Gastrocnemius medialis (tissue), 4 donors: Measurements from ENCODE around the gene ROBO1. TPM values are rescaled to one million over a fixed set of nuclear protein-coding genes. Genes with fewer than 3 reads are reported as not detected.
A peak's percentile ranks its signal among the peaks of the same experiment; 100 is the strongest.

Experiments
- ATAC-seq, 2 donors: fragments of 150-250 bp; one replicate each; pipeline ENCODE4 v1.9.1; 2016
- DNase-seq, 2 donors: peaks; one replicate each; pipeline ENCODE4 v3.0.0-alpha.2; 2019
- H3K27ac ChIP-seq, 4 donors: fragments of 200-600 bp; sonication (generic); 1 replicate in 1 of 4; 2 replicates in 3 of 4; pipeline ENCODE4 v1.5.1; 2016 to 2018; ENCODE audit warnings: mild to moderate bottlenecking in 2 of 4, moderate library complexity in 1 of 4
- H3K27me3 ChIP-seq, 3 donors: fragments of 200-600 bp; sonication (generic) in 2 of 3; 1 replicate in 1 of 3; 2 replicates in 2 of 3; pipeline versions ENCODE4 v1.5.1 to v1.6.0; 2016 to 2019; ENCODE audit warnings: mild to moderate bottlenecking in 1 of 3, moderate library complexity in 1 of 3
- H3K36me3 ChIP-seq, 2 donors: fragments of 200-600 bp; sonication (generic) in 1 of 2; one replicate each; pipeline ENCODE4 v1.5.1; 2017 to 2018
- H3K4me1 ChIP-seq, 2 donors: fragments of 200-600 bp; sonication (generic) in 1 of 2; one replicate each; pipeline ENCODE4 v1.5.1; 2016 to 2017; ENCODE audit warnings: mild to moderate bottlenecking in 2 of 2
- H3K4me3 ChIP-seq, 4 donors: fragments of 200-600 bp; sonication (generic) in 3 of 4; 1 replicate in 1 of 4; 2 replicates in 3 of 4; pipeline ENCODE4 v1.5.1; 2016 to 2019; ENCODE audit warnings: mild to moderate bottlenecking in 2 of 4
- H3K9me3 ChIP-seq, 3 donors: fragments of 200-600 bp; sonication (generic) in 2 of 3; 1 replicate in 1 of 3; 2 replicates in 2 of 3; pipeline ENCODE4 v1.5.1; 2016 to 2019
- POLR2A ChIP-seq, 2 donors: fragments of 450-650 bp; IDR thresholded peaks; one replicate each; pipeline ENCODE4 v1.6.1; 2017; ENCODE audit warnings: antibody characterized with exemption in 2 of 2, mild to moderate bottlenecking in 2 of 2, moderate library complexity in 2 of 2
- in situ Hi-C, 4 donors: fragments of 200-750 bp; cut with MboI; loops; one replicate each; pipeline versions ENCODE4 v1.15.0 to v1.8.0; 2017; ENCODE audit warnings: low sequenced_read_pairs in 4 of 4
- intact Hi-C: fragments of 100-400 bp; cut with DNase I; formaldehyde crosslinking; loops from one replicate; pipeline ENCODE4 v1.15.1; 2023; ENCODE audit warnings: low total_unique reads
- total RNA-seq, 4 donors: library from RNA; depleted of rRNA; stranded (reverse); fragments of >200 nt; gene quantifications; one replicate each; pipeline versions ENCODE4 v1.1.0 to v1.2.3, GENCODE V29; 2016
- TF ChIP-seq, protein P1 (sequence below), 5 experiments: fragments of 450-650 bp in 3 of 5; fragments of 200-600 bp in 2 of 5; sonication (generic) in 2 of 5; IDR thresholded peaks in 4 of 5; conservative IDR thresholded peaks in 1 of 5; 1 replicate in 4 of 5; 2 replicates in 1 of 5; pipeline ENCODE4 v1.5.1; 2016 to 2019; ENCODE audit warnings: antibody characterized with exemption in 5 of 5, mild to moderate bottlenecking in 3 of 5, moderate library complexity in 3 of 5

The ROBO1 gene
- total RNA-seq, 4 donors from 2014 or later, result 4.2 to 16.0 (median 9.5) TPM

DNA sequence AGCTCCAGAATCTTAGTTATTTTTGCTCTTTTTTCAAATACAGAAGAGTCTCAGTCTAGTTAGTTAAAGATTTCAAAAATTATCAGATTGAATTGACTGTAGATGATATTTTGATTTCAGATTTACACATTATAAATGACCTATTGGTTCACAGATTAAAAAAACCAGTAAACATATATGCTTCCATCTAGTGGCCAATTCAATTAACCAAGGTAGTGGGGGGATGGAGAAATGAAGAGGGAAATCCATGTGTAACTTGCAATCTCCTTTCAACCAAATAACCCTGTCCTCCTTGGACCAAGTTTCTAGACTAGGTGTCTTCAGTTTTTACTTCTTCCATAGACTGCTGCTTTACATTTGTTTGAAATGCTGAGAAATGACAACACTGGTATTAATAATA is 789.8 kb downstream of the ROBO1 start:
- Histone ChIP-seq H3K4me3 (no peak overlapping the region), H3K9me3 (no peaks in the 10 kb centered on the region), H3K27ac (no peak overlapping the region), H3K36me3 (no peaks in the 10 kb centered on the region), H3K27me3 (no peaks in the 10 kb centered on the region), H3K4me1 (peaks cover 0 to 6% of the 10 kb centered on the region in 2 donors)
- no peak for TF ChIP-seq POLR2A (IDR thresholded peaks at IDR 0.05)
- TF ChIP-seq, protein P1, sequence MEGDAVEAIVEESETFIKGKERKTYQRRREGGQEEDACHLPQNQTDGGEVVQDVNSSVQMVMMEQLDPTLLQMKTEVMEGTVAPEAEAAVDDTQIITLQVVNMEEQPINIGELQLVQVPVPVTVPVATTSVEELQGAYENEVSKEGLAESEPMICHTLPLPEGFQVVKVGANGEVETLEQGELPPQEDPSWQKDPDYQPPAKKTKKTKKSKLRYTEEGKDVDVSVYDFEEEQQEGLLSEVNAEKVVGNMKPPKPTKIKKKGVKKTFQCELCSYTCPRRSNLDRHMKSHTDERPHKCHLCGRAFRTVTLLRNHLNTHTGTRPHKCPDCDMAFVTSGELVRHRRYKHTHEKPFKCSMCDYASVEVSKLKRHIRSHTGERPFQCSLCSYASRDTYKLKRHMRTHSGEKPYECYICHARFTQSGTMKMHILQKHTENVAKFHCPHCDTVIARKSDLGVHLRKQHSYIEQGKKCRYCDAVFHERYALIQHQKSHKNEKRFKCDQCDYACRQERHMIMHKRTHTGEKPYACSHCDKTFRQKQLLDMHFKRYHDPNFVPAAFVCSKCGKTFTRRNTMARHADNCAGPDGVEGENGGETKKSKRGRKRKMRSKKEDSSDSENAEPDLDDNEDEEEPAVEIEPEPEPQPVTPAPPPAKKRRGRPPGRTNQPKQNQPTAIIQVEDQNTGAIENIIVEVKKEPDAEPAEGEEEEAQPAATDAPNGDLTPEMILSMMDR (IDR thresholded peaks at IDR 0.05 in 4 of 5, conservative IDR thresholded peaks at IDR 0.05 in 1 of 5), result no peak
- ATAC-seq (no peak), DNase-seq (no peak)
- in situ Hi-C loops (loop anchor here in 1 of 4 donors (25.0 kb wide), 1 partner anchor 91 kb away; no protein-coding TSS in a partner anchor), intact Hi-C loops (no loop called here)

DNA sequence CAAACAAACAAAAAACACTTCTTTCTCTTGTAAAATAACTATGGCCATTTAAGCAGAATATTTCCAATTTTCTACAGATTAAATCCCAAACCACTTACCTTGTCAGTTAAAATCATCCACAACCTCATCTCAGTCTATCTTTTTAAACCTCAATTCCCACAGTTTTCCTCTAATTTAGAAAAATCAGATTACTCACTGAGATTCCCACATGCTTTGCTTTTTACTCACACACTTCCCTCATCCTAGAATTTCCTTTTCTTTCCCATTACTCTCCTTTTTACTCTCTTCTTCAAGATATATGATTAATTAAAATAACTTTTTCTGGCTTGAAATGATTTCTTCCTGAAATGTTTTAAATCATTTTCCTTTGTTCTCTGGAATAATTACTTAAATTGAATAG is 790.7 kb downstream of the ROBO1 start:
- H3K4me3 ChIP-seq, result no peak overlapping the region
- DNase-seq, result no peak
- no peak overlapping the region for H3K27ac ChIP-seq
- ATAC-seq, result no peak
- no peaks in the 10 kb centered on the region for H3K36me3 ChIP-seq
- in situ Hi-C loops (loop anchor here in 1 of 4 donors (25.0 kb wide), 1 partner anchor 90 kb away; no protein-coding TSS in a partner anchor), intact Hi-C loops (no loop called here)
- H3K9me3 ChIP-seq, result no peaks in the 10 kb centered on the region
- H3K4me1 ChIP-seq, result peaks cover 0 to 6% of the 10 kb centered on the region in 2 donors
- TF ChIP-seq, protein P1 (IDR thresholded peaks at IDR 0.05 in 4 of 5, conservative IDR thresholded peaks at IDR 0.05 in 1 of 5), result no peak
- TF ChIP-seq POLR2A (IDR thresholded peaks at IDR 0.05), result no peak
- H3K27me3 ChIP-seq, result no peaks in the 10 kb centered on the region

DNA sequence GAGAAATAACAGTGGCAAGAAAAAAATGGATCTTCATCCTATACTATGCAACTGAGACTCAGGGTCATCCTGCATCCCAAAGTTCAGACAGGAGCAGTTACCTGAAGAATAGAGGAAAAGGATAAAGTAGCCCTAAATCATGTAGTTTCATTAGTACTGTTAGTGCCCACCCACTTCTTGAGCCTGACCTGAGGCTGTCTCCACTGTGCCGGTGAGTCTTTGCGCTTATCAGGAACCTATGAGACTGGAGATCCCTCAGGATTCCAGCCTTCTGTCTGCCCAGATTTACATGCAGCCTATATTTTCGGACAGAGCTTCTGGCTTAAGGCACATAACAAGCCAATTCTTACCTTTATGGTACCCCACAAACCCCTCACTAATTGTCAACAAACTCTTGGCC is 791.6 kb downstream of the ROBO1 start:
- in situ Hi-C loops (loop anchor here in 1 of 4 donors (25.0 kb wide), 1 partner anchor 89 kb away; no protein-coding TSS in a partner anchor), intact Hi-C loops (no loop called here)
- no peak overlapping the region for H3K4me3 ChIP-seq
- ATAC-seq (no peak), DNase-seq (no peak)
- H3K9me3 ChIP-seq, result no peaks in the 10 kb centered on the region
- peaks cover 0 to 6% of the 10 kb centered on the region in 2 donors for H3K4me1 ChIP-seq
- no peaks in the 10 kb centered on the region for H3K36me3 ChIP-seq
- TF ChIP-seq POLR2A (IDR thresholded peaks at IDR 0.05), result no peak
- TF ChIP-seq, protein P1 (IDR thresholded peaks at IDR 0.05 in 4 of 5, conservative IDR thresholded peaks at IDR 0.05 in 1 of 5), result no peak
- H3K27ac ChIP-seq, result no peak overlapping the region
- no peaks in the 10 kb centered on the region for H3K27me3 ChIP-seq

DNA sequence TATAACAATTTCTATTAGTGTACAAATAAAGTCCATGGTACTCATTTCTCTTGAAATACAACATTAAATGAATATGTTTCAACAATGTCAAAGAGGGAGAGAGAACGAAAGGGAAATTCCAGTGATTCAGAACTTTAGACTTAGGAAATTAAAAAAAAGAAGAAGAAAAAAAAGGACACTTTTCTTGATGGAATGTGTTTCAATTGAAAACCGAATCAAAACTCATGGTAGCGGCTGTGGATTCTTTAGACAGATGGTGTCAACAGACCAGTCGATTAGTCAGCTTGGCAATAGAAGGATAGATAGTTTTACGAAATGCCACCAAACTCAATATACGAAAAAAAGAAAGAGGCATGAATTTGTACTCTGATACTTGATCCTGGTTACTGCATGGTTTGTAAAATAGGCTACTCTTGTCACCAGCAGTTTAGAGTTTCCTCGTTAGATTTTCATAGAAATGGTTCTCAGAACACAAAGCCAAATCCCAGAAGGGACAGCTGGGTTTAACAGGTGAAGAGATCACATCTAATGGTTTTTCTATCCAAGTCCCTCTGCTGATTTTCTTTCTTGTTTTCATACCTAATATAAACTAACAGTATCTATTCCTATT is 793.5 kb downstream of the ROBO1 start:
- Histone ChIP-seq H3K4me3 (peak overlapping the region in 1 of 4 donors; percentile 20), H3K9me3 (no peaks in the 10 kb centered on the region), H3K27me3 (no peaks in the 10 kb centered on the region), H3K36me3 (no peaks in the 10 kb centered on the region), H3K4me1 (peaks cover 3 to 8% of the 10 kb centered on the region in 2 donors), H3K27ac (no peak overlapping the region)
- DNase-seq, result no peak
- in situ Hi-C loops (no loop called here), intact Hi-C loops (loop anchor here (5.0 kb wide), 1 partner anchor 43 kb away; no protein-coding TSS in a partner anchor)
- ATAC-seq, result peak in 1 of 2 donors; percentile 31
- no peak for TF ChIP-seq POLR2A (IDR thresholded peaks at IDR 0.05)
- TF ChIP-seq, protein P1 (IDR thresholded peaks at IDR 0.05 in 4 of 5, conservative IDR thresholded peaks at IDR 0.05 in 1 of 5), result no peak
